HG03571 (cell line): ENCODE data around the gene TECPR1.
"Not testable (repeated sequence)": the region's sequence is repeated elsewhere in the genome, so short reads cannot be mapped to it uniquely, and the experiment has no call there.

Source experiments
- ATAC-seq: cut with Tn5 transposase; IDR thresholded peaks from one replicate; pipeline ENCODE4 v1.9.1; 2021; ENCODE audit not compliant: unreplicated experiment

The TECPR1 gene

DNA sequence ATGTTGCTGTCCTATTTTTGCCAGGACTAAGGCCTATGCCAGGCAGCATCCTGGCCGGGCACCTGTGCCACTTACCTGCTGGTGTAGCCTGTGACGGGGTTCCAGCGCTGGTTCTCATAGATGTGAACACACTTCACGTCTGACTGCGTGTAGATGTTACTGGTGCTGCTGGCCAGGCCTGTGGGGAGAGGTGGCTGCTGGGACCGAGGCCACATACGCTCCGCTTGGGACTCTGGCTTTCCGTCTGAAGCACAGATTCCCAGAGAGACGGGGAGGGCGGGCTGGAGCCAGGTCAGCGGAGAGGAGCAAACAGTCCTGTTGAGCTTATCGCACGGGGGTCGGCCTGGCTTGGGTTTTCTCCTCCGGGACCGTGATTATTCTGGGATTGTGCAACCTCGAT is 24.1 kb downstream of the TECPR1 start:
- no peak for ATAC-seq

DNA sequence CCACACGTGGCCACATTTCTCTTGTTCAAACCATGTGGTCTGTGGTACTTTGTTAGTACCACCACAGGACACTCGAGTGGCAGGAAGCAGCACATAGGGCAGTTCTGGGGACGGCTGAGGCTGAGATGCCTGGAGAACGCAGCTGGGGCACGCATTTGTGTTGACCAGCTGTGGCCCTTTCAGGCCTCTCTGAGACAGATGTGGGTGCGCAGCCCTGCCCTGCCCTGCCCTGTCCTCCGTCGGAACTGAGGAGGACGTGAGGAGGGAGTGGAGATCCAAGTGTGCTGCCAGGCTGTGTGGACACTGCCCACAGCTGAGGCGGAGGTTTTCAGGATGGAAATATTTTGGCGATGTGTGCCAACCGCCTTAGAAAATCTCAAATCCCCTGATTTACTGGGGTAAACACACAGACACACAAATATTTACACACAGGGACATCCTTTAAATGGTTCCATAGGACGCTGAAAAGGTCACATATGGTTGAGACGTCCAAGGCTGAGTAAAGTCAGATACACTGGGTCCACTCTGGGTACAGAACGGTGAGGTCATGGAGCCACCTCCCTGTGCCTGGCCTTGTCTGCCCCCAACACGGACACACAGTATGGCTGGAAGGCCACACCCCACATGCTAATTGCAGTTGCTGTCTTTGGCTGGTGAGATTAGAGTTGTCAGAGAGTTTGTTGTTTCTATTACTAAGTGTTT is 26.0 kb downstream of the TECPR1 start:
- no peak for ATAC-seq

DNA sequence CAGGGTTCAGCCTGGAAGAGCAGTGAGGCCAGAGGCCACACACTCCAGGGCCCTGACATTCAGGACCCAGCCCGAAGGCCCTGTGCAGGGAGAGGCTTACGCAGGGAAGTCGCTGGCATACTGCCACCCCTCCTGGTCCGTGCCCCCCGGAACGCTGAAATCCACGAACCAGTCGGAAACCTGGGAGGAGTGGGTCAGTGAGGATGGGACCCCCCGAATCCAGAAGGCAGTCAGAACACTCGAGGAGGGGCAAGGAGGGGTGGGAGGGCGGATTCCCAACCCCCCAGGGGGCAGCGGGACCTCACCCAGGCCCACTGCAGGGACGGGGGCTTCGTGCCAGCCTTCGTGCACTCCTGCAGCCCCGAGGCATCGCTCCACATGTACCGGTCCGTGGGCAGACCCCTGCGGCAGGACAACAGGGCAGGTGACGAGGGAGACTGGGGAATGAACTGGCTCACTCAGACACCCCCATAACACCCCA is 27.3 kb downstream of the TECPR1 start:
- no peak for ATAC-seq

DNA sequence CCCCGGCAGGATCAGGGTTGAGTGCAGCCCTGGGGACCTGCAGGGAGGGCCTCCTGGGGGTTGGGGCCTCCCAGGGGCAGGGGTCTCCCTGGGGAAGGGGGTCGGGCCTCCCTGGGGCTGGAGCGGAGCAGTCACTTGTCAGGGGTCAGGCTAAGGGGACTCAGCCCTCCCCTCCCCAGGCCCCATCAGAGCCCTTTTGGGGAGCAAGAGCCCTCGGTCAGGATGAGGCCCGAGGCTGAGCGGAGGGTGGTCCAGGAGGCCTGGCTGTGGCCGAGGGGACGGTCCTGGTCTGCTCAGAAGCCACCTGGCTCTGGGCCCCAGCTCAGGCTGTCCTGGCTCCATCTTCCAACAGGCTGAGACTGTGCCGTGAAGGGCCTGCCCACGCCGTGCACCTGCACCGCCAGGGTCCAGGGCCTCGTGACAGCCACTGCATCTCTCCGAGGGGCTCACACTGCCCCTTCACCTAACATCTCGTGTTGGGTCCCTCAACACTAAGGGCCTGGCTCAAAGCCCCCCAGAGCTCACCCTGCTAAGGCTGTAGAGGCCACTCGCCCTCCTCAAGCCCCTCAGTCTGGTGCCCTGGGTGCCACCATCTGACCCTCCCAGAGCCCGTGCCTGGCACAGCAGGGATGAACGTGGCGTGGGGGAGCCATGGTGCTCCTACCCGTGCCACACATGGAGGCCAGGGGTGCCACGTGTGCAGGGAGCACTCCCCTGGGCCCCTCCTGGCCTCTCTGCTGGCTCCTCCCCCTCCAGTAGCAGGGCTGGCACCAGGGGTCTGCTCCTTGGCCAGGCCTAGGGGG is 27.9 kb downstream of the TECPR1 start:
- ATAC-seq, result no peak

DNA sequence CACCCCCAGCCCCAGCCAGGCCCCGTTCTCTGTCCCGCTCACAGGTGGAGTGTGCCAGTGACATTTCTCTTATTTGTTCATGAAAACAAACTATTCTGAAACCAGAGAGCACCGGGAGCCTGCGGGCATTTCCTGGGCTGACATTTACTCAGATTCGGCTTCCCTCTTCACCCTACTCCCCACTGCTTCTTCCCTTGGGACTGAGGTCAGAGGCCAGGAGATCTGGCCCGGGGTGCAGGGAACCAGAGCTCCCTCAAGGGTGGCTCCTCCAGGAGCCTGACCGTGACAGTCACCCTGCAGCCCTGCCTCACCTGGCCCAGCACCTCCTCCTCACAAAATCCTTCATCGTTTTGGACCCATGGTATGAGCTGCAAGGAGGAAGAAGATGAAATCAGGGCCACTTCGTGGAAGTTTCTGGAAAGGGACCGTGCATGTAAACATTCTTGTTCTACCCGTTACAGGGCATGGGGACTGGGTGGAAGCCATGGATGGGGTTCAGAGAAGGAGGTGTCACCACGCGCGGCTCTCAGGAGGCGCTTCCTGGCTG is 28.6 kb downstream of the TECPR1 start:
- ATAC-seq, result no peak

DNA sequence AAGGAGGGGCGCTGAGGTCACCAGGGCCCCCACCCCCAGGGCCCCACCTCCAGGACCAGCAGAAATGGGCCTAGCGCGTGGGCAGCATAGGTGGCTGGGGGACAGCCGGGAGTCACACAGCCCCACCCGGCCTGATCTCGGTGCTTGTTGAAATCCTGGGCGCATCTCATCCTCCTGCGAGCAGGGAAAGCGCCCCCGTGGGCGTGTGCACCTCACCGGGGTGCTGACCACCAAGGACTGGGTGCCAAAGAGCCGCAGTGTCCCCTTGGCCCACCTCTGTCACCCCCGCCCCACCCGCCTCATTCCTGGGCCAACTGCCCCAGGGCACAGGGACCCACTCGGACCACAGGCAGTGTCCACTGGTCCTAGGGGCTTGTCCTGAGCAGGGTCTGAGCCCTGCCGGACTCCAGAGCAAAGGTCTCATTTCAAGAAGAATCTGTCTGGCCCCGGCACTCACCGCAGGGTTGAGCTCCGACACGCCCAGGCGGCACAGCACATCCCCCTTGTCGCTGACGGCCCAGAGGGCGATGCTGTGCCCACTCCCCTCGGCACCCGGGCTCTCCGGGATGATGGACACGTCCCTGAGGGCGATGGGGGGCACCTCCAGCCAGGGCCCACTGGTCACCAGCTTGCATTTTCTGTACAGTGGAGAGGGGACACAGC is 29.4 kb downstream of the TECPR1 start:
- ATAC-seq, result no peak

DNA sequence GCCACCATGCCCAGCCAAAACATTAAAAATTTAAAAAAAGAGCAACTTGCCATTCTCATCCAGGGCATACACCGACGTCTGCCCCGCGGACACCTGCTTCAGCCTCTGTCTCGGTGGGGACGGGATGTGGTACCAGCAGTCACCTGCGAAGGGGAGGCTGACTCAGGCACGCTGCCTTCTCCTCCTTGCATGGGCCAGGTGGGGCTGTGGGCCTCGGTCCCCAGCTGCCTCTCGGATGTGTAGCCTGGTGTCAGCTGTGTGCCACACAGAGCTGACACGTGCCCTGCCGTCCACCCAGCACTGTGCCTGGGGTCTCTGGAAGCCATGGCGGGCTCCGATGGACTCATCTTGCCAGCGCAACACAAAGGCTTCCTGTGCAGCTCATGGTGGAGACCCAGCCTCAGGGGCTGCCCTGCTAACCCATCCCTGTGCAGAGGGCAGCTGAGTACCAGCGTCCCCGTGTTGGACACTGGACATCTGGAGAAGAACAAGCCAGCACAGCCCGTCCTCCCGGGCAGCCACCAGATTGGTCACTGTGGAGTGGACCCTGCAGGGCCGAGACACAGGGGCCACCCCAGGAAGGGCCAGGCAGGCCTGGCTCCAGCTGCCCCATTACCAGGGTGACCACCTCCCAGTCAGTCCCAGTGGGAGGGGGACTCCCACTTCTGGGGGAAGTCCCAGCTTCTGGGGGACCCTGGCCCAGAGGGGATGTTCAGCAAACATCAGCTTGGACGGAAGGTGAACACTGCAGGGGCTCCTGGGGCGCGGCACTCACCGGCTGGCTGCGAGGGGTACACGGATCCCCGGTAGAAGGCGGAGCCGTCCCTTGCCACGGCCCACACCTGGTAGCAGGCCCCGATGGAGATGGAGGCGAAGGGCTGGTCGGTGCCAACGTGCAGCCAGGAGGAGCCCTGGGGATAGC is 30.2 kb downstream of the TECPR1 start:
- no peak for ATAC-seq

DNA sequence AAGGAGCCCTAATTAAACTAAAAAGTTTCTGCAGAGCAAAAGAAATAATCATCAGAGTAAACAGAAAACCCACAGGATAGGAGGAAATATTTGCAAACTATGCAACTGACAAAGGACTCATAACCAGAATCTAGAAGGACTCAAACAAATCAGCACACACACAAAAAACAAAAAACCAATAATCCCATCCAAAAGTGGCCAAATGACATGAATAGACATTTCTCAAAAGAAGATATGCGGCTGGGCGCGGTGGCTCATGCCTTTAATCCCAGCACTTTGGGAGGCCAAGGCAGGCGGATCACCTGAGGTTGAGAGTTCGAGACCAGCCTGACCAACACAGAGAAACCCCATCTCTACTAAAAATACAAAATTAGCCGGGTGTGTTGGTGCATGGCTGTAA is 32.6 kb downstream of the TECPR1 start:
- not testable (repeated sequence) for ATAC-seq

DNA sequence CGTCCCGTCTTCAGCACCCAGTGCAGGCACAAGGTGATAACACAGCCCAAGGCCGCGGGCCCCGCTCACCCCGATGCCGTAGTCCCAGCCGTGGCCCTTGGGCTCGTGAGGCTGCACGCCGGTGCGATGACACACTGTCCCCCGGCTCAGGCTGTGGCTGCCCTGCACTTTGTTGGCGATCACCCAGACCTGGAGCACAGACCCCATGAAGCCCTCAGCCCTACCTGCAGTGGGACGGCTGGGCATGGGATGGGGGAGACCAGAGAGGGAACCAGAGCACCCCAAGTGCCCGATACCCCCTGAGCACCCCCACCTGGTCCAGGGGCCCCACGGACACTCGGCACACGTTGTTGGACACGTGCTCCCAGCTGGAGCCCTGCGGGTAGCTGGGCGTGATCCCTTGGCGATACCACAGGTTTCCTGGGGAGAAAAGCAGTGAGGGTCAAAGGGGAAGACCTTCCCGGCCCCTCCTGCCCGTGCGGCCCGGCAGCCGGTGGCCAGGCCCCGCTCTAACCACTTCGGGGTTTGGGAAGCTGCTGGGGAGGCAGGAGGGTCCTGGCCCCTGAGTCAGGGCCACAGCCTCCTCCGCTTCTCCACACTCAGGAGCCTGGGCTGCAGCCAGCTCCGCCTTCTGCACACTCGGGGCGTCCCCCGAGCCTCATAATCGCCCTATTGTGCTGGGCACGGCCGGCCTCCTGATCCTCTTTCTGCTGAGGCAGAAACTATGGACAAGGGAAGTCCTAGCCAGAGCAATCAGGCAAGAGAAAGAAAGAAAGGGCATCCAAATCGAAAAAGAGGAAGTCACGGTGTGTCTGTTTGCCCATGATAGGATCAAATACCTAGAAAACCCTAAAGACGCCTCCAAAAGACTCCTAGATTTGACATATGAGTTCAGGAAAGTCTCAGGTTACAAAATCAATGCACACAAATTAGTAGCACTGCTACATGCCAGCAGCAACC is 34.1 kb downstream of the TECPR1 start:
- no peak for ATAC-seq

DNA sequence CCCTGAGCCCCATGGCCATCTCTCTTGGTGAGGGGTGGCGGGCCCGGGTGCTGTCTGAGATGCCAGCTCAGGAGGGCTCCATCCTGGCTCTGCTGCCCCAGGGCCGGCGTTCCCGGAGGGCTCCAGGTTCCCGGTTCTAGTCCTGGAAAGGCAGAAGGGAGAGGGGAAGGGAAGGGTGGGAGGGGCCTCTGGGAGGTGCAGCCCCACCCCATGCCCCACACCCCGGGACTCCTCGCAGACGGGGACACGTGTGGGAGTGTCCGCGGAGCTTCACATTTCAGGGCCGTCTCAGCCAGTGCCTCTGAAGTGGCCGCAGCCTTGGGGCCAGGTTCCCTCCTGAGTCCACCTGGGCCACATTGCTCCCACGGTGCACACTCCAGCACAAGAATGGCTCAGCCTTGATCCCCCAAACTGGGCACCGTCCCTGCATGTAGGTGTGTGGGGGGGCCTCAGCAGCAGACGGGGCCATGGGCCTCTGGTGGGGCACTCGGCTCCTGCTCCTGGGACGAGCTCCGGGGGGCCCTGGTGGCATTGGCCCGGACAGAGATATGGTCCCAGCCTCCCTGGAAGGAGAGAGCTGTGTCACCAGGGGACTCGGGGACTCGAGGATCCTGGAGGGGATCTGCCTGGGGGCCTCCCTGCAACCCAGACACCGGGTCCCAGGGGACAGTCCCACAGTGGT is 35.0 kb downstream of the TECPR1 start:
- no peak for ATAC-seq

DNA sequence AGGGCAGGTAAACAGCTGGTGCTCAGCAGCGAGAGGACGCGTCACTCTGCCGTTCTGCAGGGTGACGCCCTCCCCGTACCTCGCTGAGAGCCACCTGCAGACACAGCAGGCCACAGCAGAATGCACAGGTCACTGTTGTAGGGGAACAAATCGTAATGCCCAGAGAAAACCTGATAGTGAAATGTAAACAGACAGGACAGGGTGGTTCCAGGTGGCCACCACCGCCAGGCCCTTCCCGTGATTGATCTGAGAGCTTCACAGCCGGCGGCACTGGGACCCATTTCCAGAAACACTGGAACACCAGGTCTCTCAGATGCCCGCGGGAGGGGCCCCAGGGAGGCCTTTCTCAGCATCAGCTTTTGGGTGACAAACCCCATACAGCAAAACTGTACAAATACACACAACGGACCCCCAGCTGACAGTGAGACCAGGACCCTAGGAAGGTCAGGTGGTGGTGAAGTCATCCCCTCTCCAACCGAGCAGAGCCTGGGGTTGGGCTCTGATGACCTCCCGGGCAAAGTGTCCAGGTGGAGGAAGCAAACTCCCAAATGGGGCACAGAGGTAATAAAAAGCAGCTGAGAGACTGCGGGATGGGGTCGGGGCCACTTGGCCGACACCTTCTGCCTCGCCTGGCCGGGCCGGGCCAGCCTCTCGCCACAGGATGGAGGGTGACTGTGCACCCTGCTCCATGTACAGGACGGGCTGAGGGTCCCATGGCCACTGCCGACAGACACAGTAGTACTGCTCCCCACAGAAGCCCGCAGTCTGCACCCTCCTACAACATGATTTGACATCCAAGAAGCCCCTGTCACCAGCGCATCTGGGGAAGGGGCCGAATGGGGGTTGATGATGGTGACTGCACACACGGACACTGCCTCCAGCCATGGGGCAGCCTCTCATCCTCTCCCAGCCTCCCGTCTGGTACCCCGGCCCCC is 36.2 kb downstream of the TECPR1 start:
- no peak for ATAC-seq

DNA sequence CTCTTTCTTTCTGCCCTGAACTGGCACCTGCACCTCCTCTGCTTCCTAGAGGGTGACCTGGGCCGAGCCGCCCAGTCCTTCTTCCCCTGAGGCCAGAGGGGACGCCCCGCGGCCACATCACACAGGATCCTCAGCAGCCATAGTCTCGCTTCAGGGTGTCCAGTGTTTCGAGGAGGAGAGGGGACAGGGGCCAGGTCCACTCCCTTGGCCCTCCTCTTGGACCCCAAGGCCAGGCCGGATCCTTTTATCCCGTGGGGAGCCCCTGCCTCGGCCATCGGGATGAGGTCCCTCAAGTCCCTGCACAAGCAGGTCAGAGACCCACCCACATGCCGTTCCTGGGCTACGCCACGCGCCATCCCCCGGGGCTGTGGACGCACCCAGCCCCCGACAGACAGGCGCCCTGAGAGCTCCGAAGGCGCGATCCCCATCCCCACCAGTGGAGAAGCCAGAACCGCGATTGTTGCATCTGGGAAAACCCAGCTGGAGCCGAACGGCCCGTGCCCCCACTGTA is 37.2 kb downstream of the TECPR1 start:
- no peak for ATAC-seq

DNA sequence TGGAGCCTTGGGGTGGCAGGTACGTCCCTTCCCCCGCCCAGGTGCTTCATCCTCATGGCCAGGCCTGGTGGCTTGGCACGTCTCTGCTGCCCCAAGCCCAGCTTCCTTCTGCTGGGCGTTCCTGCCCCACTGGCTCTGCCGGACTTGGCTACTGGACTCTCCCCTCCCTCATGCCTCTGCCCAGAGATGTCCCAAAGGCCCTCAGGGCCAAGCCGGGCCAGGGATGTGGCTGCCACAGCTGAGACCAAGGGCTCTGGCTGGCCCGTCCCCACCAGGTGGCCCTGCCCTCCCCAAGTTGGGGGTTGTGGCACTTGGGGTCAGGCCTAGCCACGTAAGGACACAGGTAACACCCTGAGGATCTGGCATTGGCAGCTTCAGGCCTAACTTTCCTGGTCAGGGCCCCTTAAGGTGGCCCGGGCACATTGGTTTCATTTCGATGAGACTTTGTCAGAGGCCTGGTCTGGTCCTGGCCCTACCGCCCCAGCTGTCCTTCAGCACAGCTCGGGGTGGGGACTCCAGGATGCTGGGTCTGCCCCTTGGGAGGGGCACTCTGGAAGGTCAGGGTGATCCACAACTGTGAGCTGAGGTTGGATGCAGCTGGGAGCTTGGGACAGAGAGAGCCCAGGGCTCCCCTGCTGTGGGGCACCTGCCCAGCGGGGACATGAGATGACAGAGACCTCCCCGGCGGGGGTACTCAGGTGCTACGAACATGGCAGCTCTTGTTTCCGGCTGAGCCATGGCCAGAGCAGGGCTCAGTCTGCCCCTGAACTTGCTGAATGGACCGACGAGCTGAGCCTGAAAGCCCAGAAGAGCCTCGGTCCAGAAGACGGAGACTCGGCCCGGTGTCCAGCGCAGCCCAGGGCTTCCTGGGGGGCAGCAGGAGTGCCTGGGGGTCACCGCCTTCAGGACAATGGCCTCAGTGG is 37.9 kb downstream of the TECPR1 start:
- no peak for ATAC-seq

DNA sequence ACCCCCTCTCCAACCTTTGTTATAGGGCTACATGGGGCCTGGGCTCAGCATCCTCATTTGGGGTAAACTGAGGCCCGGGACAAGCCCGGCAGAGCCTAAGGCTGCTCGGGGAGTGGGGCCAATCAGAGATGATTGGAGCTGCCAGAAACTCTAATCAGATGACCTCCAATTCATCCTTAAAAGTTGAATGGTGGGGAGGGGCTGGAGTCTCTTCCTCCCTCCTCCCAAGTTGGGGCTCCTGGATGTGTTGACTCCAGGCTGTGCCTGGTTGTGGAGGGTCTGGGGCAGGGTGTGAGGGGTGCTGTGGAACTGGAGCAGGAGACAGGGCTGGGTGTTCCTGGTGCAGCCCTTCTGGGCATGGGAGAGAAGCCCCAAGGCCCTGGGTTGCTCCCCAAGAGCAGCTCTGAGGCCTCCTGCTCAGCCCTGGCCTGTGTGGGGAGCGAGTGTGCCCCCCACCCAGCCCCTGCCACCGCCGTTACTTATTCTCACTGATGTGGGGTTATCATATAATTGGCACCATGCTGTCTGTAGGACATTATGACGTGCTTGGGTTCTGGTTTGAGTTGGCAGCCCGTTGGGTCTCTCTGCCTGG is 38.6 kb downstream of the TECPR1 start:
- no peak for ATAC-seq

DNA sequence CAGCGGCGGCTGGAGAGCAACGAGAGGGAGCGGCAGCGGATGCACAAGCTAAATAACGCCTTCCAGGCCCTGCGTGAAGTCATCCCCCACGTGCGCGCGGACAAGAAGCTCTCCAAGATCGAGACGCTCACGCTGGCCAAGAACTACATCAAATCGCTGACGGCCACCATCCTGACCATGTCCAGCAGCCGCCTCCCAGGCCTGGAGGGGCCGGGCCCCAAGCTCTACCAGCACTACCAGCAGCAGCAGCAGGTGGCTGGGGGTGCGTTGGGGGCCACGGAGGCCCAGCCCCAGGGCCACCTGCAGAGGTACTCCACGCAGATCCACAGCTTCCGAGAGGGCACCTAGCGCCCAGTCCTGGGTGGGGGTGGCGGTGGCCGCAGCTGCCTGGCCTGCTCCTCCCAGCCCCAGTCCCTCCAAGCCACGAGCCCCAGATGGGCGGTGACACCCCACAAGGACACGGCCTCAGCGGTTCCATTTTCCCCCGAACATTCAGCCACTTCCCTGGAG is 39.4 kb downstream of the TECPR1 start:
- ATAC-seq, result no peak
